Liver (tissue), 9 donors: ENCODE data around the gene ITGB1BP1. TPM values are rescaled to one million over a fixed set of nuclear protein-coding genes. Genes with fewer than 3 reads are reported as not detected.
A peak's percentile ranks its signal among the peaks of the same experiment; 100 is the strongest.

ENCODE experiments used
- DNase-seq: peaks from one replicate; pipeline ENCODE4 v3.0.0-alpha.2; 2017; ENCODE audit warnings: low spot score
- H3K27ac ChIP-seq, 2 donors: one replicate each; pipeline ENCODE4 v1.7.0; 2013; ENCODE audit warnings: inconsistent platforms in 2 of 2, low read length in 2 of 2, control low read depth in 1 of 2, low read depth in 1 of 2, mild to moderate bottlenecking in 1 of 2
- H3K27me3 ChIP-seq, 4 donors: one replicate each; pipeline versions ENCODE4 v1.6.1 to v1.7.0; 2013; ENCODE audit warnings: low read length in 3 of 4, inconsistent platforms in 1 of 4, mild to moderate bottlenecking in 1 of 4, moderate library complexity in 1 of 4; ENCODE audit not compliant: control insufficient read depth in 4 of 4, insufficient read depth in 4 of 4
- H3K36me3 ChIP-seq, 4 donors: one replicate each; pipeline versions ENCODE4 v1.6.1 to v1.7.0; 2013; ENCODE audit warnings: low read length in 3 of 4, mild to moderate bottlenecking in 3 of 4, low read depth in 1 of 4, moderate library complexity in 1 of 4; ENCODE audit not compliant: control insufficient read depth in 4 of 4, insufficient read depth in 3 of 4
- H3K4me1 ChIP-seq, 4 donors: one replicate each; pipeline versions ENCODE4 v1.6.1 to v1.7.0; 2013; ENCODE audit warnings: low read length in 3 of 4, mild to moderate bottlenecking in 3 of 4, moderate library complexity in 1 of 4; ENCODE audit not compliant: control insufficient read depth in 4 of 4, insufficient read depth in 4 of 4
- H3K4me3 ChIP-seq, 3 donors: one replicate each; pipeline versions ENCODE4 v1.6.1 to v1.7.0; 2013; ENCODE audit warnings: low read length in 3 of 3, control low read depth in 1 of 3, low read depth in 1 of 3, mild to moderate bottlenecking in 1 of 3
- H3K9ac ChIP-seq, 2 donors: one replicate each; pipeline ENCODE4 v1.7.0; 2013; ENCODE audit warnings: low read length in 2 of 2, mild to moderate bottlenecking in 2 of 2, moderate library complexity in 2 of 2, control low read depth in 1 of 2, low read depth in 1 of 2
- H3K9me3 ChIP-seq, 4 donors: one replicate each; pipeline versions ENCODE4 v1.6.1 to v1.7.0; 2013; ENCODE audit warnings: low read length in 3 of 4; ENCODE audit not compliant: control insufficient read depth in 4 of 4
- ATF3 ChIP-seq: IDR thresholded peaks from 2 replicates; pipeline ENCODE4 v1.6.1; 2016; ENCODE audit warnings: antibody characterized with exemption
- CTCF ChIP-seq: fragments of 150-350 bp; IDR thresholded peaks from 2 replicates; pipeline ENCODE4 v1.5.1; 2017; ENCODE audit warnings: improper control_type of control experiment, low read depth, low read length; ENCODE audit not compliant: missing input control
- EGR1 ChIP-seq, 2 donors: IDR thresholded peaks; 2 replicates each; pipeline ENCODE4 v1.6.1; 2016 to 2018; ENCODE audit warnings: antibody characterized with exemption in 2 of 2, low read depth in 2 of 2
- FOXA1 ChIP-seq: IDR thresholded peaks from 2 replicates; pipeline ENCODE4 v1.6.1; 2016; ENCODE audit warnings: antibody characterized with exemption
- FOXA2 ChIP-seq: IDR thresholded peaks from 2 replicates; pipeline ENCODE4 v1.6.1; 2016; ENCODE audit warnings: antibody characterized with exemption
- HNF4A ChIP-seq, 2 donors: conservative IDR thresholded peaks; 2 replicates each; pipeline ENCODE4 v1.6.1; 2016; ENCODE audit warnings: antibody characterized with exemption in 2 of 2, mild to moderate bottlenecking in 2 of 2
- MAX ChIP-seq: IDR thresholded peaks from 2 replicates; pipeline ENCODE4 v1.6.1; 2016; ENCODE audit warnings: antibody characterized with exemption
- NR2F2 ChIP-seq: IDR thresholded peaks from 2 replicates; pipeline ENCODE4 v1.6.1; 2016; ENCODE audit warnings: antibody characterized with exemption
- RAD21 ChIP-seq, 2 donors: IDR thresholded peaks; 2 replicates each; pipeline ENCODE4 v1.6.1; 2016; ENCODE audit warnings: antibody characterized with exemption in 2 of 2, mild to moderate bottlenecking in 2 of 2
- REST ChIP-seq: IDR thresholded peaks from 2 replicates; pipeline ENCODE4 v1.6.1; 2016; ENCODE audit warnings: antibody characterized with exemption, mild to moderate bottlenecking
- RXRA ChIP-seq, 2 donors: IDR thresholded peaks; 2 replicates each; pipeline ENCODE4 v1.6.1; 2017 to 2018; ENCODE audit warnings: antibody characterized with exemption in 2 of 2, mild to moderate bottlenecking in 1 of 2
- SP1 ChIP-seq: IDR thresholded peaks from 2 replicates; pipeline ENCODE4 v1.6.1; 2018; ENCODE audit warnings: antibody characterized with exemption, mild to moderate bottlenecking
- TAF1 ChIP-seq: conservative IDR thresholded peaks from 2 replicates; pipeline ENCODE4 v1.6.1; 2016; ENCODE audit warnings: antibody characterized with exemption, mild to moderate bottlenecking
- YY1 ChIP-seq: IDR thresholded peaks from 2 replicates; pipeline ENCODE4 v1.6.1; 2016; ENCODE audit warnings: antibody characterized with exemption, mild to moderate bottlenecking
- ZBTB33 ChIP-seq: IDR thresholded peaks from 2 replicates; pipeline ENCODE4 v1.6.1; 2016; ENCODE audit warnings: antibody characterized with exemption
- WGBS: extraction: QIAGEN DNeasy Blood & Tissue Kit; methylation state at CpG from one replicate; pipeline ENCODE4 v1.1.7; 2013; 5-methylcytosine and 5-hydroxymethylcytosine counted together
- polyA plus RNA-seq, 2 donors: library from polyadenylated mRNA; stranded (reverse) in 1 of 2; unstranded in 1 of 2; fragments of 200-250 nt in 1 of 2; fragments of >200 nt in 1 of 2; fragmentation: Nextera tagmentation in 1 of 2; extraction: Ambion mirVana in 1 of 2; gene quantifications; one replicate each; pipeline versions ENCODE4 v1.2.1 to v1.2.3, GENCODE V29; 2013 to 2015
- total RNA-seq, 2 donors: library from RNA; depleted of rRNA; stranded (reverse); fragments of >200 nt; gene quantifications; one replicate each; pipeline ENCODE4 v1.2.3, GENCODE V29; 2014
- donor health status: healthy.
- donor health status: healthy.
- donor health status: healthy.
- donor health status: healthy.
- donor health status: healthy.

The ITGB1BP1 gene
- total and polyA plus RNA-seq, 4 donors, result 6.6 to 30.9 (median 13.7) TPM

GRCh38 chr2:9423922-9424272, 569 bp upstream of the ITGB1BP1 start:
- WGBS, result under 1% methylated on average over 21 of the region's 21 CpGs
- peak overlapping the region; percentile 58 to 74 for H3K27ac ChIP-seq
- TF ChIP-seq FOXA1, result no peak
- no peak for TF ChIP-seq REST
- no peak for TF ChIP-seq HNF4A (conservative IDR thresholded peaks at IDR 0.05)
- TF ChIP-seq FOXA2, result no peak
- TF ChIP-seq SP1, result no peak
- TF ChIP-seq CTCF, result no peak
- no peak for TF ChIP-seq YY1
- no peak for TF ChIP-seq ZBTB33
- TF ChIP-seq ATF3, result no peak
- TF ChIP-seq RXRA (IDR thresholded peaks at IDR 0.05), result no peak
- no peak for TF ChIP-seq EGR1 (IDR thresholded peaks at IDR 0.05; ENCODE audit: low read depth in 2 of 2)
- TF ChIP-seq NR2F2, result no peak
- TF ChIP-seq RAD21 (IDR thresholded peaks at IDR 0.05), result no peak
- TF ChIP-seq TAF1, result no peak

GRCh38 chr2:9422321-9423099, 818 bp downstream of the ITGB1BP1 start:
- peak; percentile 28 for TF ChIP-seq MAX
- TF ChIP-seq RXRA (IDR thresholded peaks at IDR 0.05), result peak; percentile 84 to 94
- TF ChIP-seq EGR1 (IDR thresholded peaks at IDR 0.05; ENCODE audit: low read depth in 2 of 2), result no peak
- TF ChIP-seq NR2F2, result no peak
- no peak for DNase-seq

More at GRCh38 chr2:9423922-9424272, 569 bp upstream of the ITGB1BP1 start:
- peak overlapping the region; percentile 36 to 67 for H3K9ac ChIP-seq
- peak overlapping the region; percentile 79 to 89 (median 83) for H3K4me3 ChIP-seq
- no peaks in the 10 kb centered on the region for H3K9me3 ChIP-seq
- no peaks in the 10 kb centered on the region for H3K36me3 ChIP-seq
- peaks cover 10 to 23% (median 17%) of the 10 kb centered on the region in 4 donors for H3K4me1 ChIP-seq
- no peaks in the 10 kb centered on the region for H3K27me3 ChIP-seq
- DNase-seq, result no peak

More at GRCh38 chr2:9422321-9423099, 818 bp downstream of the ITGB1BP1 start:
- H3K27me3 ChIP-seq, result no peaks in the 10 kb centered on the region
- peaks cover 10 to 23% (median 17%) of the 10 kb centered on the region in 4 donors for H3K4me1 ChIP-seq
- peak overlapping the region; percentile 79 to 87 (median 83) for H3K4me3 ChIP-seq
- H3K27ac ChIP-seq, result peak overlapping the region; percentile 58 to 74
- no peaks in the 10 kb centered on the region for H3K36me3 ChIP-seq
- H3K9me3 ChIP-seq, result no peaks in the 10 kb centered on the region
- H3K9ac ChIP-seq, result peak overlapping the region in 1 of 2 donors; percentile 54
- WGBS, result 10% methylated on average over 42 of the region's 42 CpGs
